Suprapubic skin (tissue), 4 donors: ENCODE data around the gene TEX22. TPM values are rescaled to one million over a fixed set of nuclear protein-coding genes. Genes with fewer than 3 reads are reported as not detected.

Experiments used
- total RNA-seq, 4 donors: library from RNA; depleted of rRNA; stranded (reverse); fragments of >200 nt; gene quantifications; one replicate each; pipeline ENCODE4 v1.1.0, GENCODE V29; 2016

Gene TEX22
- total RNA-seq, 4 donors from 2014 or later: 0.80 TPM; not detected in 3

Other genes starting within 250 kb of the TEX22 start
- gene JAG2, start 229.8 kb upstream of the TEX22 start, total RNA-seq: 10 to 100 TPM; 47.4 to 75.4 (median 67.2) TPM
- 10 to 100 TPM; 14.6 to 22.2 (median 19.8) TPM for gene NUDT14, start 217.2 kb upstream of the TEX22 start, total RNA-seq
- 10 to 100 TPM; 38.9 to 63.7 (median 58.6) TPM for gene BTBD6, start 150.0 kb upstream of the TEX22 start, total RNA-seq
- 100 to 1,000 TPM in 1 of 4 donors, 10 to 100 TPM in 3; 37.9 to 102 (median 52.5) TPM for gene BRF1, start 97.5 kb upstream of the TEX22 start, total RNA-seq
- 100 to 1,000 TPM in 1 of 4 donors, 10 to 100 TPM in 3; 41.9 to 100 (median 66.6) TPM for gene PACS2, start 83.8 kb upstream of the TEX22 start, total RNA-seq
- gene MTA1, start 21.3 kb downstream of the TEX22 start, total RNA-seq: 100 to 1,000 TPM in 1 of 4 donors, 10 to 100 TPM in 3; 38.1 to 107 (median 59.5) TPM
- 100 to 1,000 TPM in 2 of 4 donors, 10 to 100 TPM in 2; 70.7 to 140 (median 104) TPM for gene CRIP2, start 76.3 kb downstream of the TEX22 start, total RNA-seq
- 100 to 1,000 TPM in 1 of 4 donors, 10 to 100 TPM in 3; 28.6 to 140 (median 76.2) TPM for gene CRIP1, start 88.3 kb downstream of the TEX22 start, total RNA-seq
- 10 to 100 TPM; 11.4 to 41.0 (median 14.0) TPM for gene TEDC1, start 92.7 kb downstream of the TEX22 start, total RNA-seq
- 1 to 10 TPM; 1.7 to 4.2 (median 2.7) TPM for gene TMEM121, start 128.0 kb downstream of the TEX22 start, total RNA-seq